ENCODE measurements around the gene EVI2A.
"Not testable (repeated sequence)": the region's sequence is repeated elsewhere in the genome, so short reads cannot be mapped to it uniquely, and the experiment has no call there.

Gene EVI2A

GRCh38 chr17:31321481-31321880 lies at the start of gene EVI2A:
Gene EVI2A, minus strand, starts transcription at chr17:31321622. Its CDS starts 2,609 bp downstream, at chr17:31319013.
- DNase-seq (ENCODE audit: low read depth in 2 of 3, low spot score in 2 of 3), result peak in 2 of 3 experiments; percentile 41 to 51

GRCh38 chr17:31369266-31369665 lies 47.8 kb upstream of the EVI2A start:
- no peak for DNase-seq (ENCODE audit: low read depth in 2 of 3, low spot score in 2 of 3)

GRCh38 chr17:31366088-31366487 lies 44.7 kb upstream of the EVI2A start:
- no peak for DNase-seq (ENCODE audit: low read depth in 2 of 3, low spot score in 2 of 3)

- no peak for DNase-seq (ENCODE audit: low read depth in 2 of 3, low spot score in 2 of 3)
Measured at GRCh38 chr17:31364012-31364411, 42.6 kb upstream of the EVI2A start.

GRCh38 chr17:31357839-31358394 lies 36.5 kb upstream of the EVI2A start:
- DNase-seq (ENCODE audit: low read depth in 2 of 3, low spot score in 2 of 3), result no peak

- DNase-seq (ENCODE audit: low read depth in 2 of 3, low spot score in 2 of 3), result no peak
Measured at GRCh38 chr17:31357091-31357490, 35.7 kb upstream of the EVI2A start.

- no peak for DNase-seq (ENCODE audit: low read depth in 2 of 3, low spot score in 2 of 3)
Measured at GRCh38 chr17:31355935-31356334, 34.5 kb upstream of the EVI2A start.

GRCh38 chr17:31349454-31349853 lies 28.0 kb upstream of the EVI2A start:
- no peak for DNase-seq (ENCODE audit: low read depth in 2 of 3, low spot score in 2 of 3)

- not testable (repeated sequence) for DNase-seq (ENCODE audit: low read depth in 2 of 3, low spot score in 2 of 3)
Measured at GRCh38 chr17:31345191-31345747, 23.8 kb upstream of the EVI2A start.

- no peak for DNase-seq (ENCODE audit: low read depth in 2 of 3, low spot score in 2 of 3)
Measured at GRCh38 chr17:31339906-31340661, 18.7 kb upstream of the EVI2A start.

- DNase-seq (ENCODE audit: low read depth in 2 of 3, low spot score in 2 of 3), result no peak
Measured at GRCh38 chr17:31329221-31329620, 7.8 kb upstream of the EVI2A start.

- no peak for DNase-seq (ENCODE audit: low read depth in 2 of 3, low spot score in 2 of 3)
Measured at GRCh38 chr17:31328160-31328535, 6.7 kb upstream of the EVI2A start.

- DNase-seq (ENCODE audit: low read depth in 2 of 3, low spot score in 2 of 3), result no peak
Measured at GRCh38 chr17:31327534-31328159, 6.2 kb upstream of the EVI2A start.

GRCh38 chr17:31323551-31323950 lies 2.1 kb upstream of the EVI2A start:
- DNase-seq (ENCODE audit: low read depth in 2 of 3, low spot score in 2 of 3), result no peak

GRCh38 chr17:31321966-31322365 lies 544 bp upstream of the EVI2A start:
- no peak for DNase-seq (ENCODE audit: low read depth in 2 of 3, low spot score in 2 of 3)

- no peak for DNase-seq (ENCODE audit: low read depth in 2 of 3, low spot score in 2 of 3)
Measured at GRCh38 chr17:31320791-31321190, 631 bp downstream of the EVI2A start.

GRCh38 chr17:31320241-31320640 lies 1.2 kb downstream of the EVI2A start:
- no peak for DNase-seq (ENCODE audit: low read depth in 2 of 3, low spot score in 2 of 3)

- no peak for DNase-seq (ENCODE audit: low read depth in 2 of 3, low spot score in 2 of 3)
Measured at GRCh38 chr17:31318851-31319661, 2.4 kb downstream of the EVI2A start.

GRCh38 chr17:31318298-31318801 lies 3.1 kb downstream of the EVI2A start:
- no peak for DNase-seq (ENCODE audit: low read depth in 2 of 3, low spot score in 2 of 3)

GRCh38 chr17:31314782-31315100 lies 6.7 kb downstream of the EVI2A start:
- no peak for DNase-seq (ENCODE audit: low read depth in 2 of 3, low spot score in 2 of 3)

Measured in activated CD8-positive, alpha-beta memory T cell treated with anti-CD3 and anti-CD28 coated beads for 48 hours (primary cell).